NCI-H748 treated with DMSO at 0.1 percent for 48 hours (cell line): ENCODE data around the gene CYBA.

Experiments
- DNase-seq: peaks from one replicate; lab custom pipeline; 2025; lab: John Stamatoyannopoulos, UW

The CYBA gene

DNA sequence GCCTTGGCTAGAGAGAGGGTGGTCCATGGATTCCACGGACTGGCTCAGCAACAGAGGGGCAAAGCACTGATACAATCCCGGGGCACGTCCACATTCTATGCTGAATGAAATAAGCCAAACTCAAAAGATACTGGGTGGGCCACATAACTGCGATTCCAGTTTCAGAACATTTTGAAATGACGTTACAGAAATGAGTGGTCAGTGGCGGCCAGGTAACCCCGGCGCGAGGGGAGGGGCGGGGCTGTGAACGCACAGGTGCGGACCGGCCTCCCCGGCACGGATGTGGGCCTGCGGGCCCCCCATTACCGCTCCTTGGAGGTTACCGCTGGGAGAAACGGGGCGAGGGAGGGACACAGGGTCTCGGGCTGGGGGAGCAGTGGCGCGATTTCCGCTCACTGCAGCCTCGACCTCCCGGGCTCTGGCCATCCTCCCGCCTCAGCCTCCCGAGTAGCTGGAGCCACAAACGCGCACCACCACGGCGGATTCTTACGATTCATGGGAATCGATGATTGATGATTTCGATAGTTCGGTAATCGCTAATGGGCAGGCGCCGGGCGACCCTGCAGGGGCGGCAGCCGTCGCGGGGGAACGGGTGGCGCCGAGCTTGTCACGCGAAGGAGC, 11.5 kb upstream of the CYBA start:
- no peak for DNase-seq

DNA sequence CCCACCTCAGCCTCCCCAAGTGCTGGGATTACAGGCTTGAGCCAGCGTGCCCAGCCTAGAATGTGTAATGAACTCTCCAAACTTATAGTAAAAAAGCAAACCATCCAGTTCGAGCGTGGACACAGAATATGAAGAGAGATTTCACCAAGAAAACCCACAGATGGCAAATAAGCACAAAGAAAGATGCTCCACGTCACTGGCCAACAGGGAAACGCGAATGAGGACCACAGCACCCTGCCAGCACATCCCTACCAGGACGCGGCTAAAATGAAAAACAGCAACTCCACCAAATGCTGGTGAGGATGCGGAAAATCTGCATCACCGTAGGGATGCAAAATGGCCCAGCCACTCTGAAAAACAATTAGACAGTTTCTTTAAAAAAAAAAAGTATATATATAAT, 10.6 kb upstream of the CYBA start:
- no peak for DNase-seq

DNA sequence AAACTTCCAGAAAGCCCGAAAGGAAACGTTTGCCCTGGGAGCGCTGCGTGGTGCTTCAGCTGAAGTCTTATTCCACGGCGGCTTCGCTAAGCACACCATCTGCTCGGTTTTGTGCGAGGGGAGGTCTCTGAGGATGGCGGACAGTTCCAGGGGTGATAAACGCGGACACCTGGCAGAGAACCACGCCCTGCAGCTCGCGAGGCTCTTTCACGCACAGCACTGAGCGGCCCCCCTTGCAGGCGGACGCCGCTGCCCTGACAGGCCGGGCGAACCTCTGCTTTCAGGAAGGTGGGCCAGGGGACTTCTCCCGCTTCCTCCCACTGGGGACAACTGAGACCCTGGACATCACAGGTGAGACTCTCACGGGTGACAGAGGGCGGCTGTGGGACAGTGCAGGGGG, 8.3 kb upstream of the CYBA start:
- DNase-seq, result no peak

GRCh38 chr16:88658714-88659113, 7.9 kb upstream of the CYBA start:
- no peak for DNase-seq

DNA sequence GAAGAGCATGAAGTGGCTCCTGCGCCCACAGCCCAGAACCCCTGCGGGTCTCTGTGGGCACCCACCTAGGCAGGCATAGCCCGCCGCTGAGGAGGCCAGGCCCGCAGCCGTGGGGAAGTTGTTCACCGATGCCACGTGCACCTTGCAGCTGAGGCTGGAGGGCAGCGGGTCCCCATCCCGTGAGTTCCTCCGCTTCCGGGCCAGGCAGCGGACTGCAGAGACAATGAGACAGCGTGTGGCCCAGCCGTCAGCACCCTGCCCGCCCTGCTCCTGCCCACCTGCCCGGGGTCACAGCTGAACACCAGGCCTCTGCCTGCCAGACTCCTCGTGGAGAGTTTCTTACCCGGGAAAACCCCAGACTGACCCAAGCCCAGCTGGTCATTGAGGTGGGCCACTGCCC, 6.5 kb upstream of the CYBA start:
- no peak for DNase-seq

DNA sequence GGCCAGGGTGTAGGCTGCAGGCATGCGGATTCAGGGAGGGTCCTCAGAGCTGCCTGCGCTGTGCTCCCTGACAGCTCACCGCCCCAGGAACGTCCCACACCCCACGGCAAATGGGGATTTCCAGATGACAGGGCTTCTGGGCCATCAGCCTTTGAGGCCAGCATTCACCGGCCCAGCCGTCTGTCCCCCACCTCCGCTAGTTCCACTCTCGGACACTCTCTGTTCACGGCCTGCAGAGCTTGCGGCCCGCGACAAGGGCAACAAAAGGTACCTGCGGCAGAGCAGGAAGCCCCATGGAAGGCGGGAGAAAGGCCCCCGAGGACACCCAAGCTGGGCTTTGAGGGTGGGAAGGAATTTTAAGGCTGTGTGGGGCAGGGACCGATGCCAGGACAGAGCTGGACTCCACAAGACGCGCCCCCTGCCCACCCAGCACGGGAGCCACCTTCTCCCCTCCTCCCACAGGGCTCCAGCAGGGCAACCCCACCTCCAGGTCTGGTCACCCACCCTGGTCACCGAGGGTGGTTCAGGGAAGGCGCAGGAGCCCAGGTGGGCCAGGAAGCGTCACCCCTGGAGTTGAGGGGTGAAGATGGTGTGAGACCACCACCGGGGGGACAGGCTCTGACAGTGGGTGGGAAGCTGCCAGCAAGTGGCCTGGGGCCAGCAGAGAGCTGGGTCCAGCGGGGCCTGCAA, 5.6 kb upstream of the CYBA start:
- no peak for DNase-seq

DNA sequence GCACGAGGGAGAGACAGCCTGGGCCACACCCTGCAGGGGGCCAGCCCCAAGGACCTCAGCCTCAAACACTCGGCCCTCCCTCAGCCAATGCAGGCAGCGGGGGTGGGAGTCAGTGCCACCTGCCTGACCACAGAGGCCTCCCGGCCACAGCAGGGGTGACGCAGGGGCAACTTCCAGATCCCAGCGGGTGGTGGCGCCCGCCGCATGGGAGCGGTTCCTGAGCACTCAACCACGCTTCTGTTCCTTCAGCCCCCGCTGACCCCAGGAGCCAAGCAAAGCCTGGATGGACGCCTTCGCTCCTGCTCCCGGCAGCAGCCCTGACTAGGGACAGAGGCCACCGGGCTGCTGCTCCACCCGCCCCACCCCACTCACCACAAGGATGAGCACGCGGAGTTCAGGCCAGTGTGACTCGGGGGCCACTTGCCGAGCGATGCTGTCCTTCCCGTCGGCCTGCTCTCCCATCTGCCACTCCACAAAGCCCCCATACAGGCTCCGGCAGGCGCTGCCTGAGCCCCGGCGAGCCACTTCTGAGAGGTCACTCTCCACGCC, 5.0 kb upstream of the CYBA start:
- no peak for DNase-seq

- no peak for DNase-seq
Measured at GRCh38 chr16:88655053-88655732, 4.3 kb upstream of the CYBA start.

DNA sequence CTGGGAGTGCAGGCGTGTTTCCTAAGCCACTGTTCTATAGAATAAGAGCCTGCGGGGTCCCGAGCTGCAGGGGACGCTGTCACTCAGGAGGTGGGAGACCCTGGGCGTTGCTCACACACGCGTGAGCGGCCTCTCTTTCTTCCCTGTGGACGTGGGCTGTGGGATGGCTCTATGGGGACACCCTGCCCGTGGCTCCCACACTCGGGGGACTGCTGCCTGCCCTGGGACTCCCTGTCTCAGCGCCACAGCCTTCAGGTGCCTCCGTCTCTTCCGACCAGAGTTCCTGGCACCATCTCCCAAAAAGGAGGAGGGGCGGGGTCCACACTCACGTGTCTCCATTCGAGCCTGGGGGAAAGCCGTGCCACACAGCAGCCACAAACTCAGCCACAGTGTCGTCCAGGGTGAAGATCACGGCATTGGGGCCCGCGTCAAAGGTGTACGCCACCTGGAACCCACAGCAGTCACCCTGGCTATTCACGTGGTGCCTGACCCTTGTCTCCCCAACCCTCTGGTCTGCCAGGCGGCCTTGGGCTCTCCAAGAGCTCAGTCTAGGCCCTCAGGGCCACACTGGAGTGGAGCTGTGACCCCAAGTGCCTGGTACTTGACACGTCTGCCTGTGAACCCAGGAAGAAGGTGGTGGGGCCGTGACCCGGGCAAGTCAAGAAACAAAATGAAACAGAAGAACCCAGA, 3.7 kb upstream of the CYBA start:
- DNase-seq, result no peak

DNA sequence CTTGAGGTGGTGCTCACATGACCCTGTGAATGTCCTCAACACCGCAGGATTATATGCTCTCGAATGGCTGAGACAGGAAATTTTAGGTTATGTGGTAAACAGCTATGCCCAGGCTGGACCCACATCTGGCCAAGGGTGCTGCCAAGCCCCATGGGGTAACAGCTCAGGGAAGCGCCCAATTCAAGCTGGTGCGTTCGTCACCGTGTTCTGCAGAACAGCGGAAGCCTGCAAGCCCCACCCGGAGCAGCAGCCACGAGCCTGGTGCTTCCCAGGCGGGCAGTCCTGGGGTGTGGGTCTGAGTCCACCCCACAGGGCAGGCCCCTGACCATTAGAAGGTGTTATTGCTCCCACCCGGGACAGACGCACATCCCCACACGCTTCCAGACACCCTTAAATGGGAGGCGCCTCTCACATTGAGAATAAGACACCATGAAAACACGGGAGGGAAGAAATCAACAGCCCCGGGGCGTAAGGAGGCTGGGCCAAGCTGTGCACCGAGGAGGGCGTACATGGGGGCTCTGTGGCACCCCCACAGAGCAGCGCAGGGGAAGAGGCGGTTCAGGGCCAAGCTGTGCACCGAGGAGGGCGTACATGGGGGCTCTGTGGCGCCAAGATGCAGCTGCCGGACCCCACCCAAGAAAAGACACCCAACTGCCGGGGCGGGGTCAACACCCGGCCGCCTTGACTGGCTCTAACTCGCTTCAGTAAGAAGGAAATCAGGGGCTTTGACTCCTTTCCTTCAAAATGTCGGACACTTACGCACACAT, 2.9 kb upstream of the CYBA start:
- no peak for DNase-seq

DNA sequence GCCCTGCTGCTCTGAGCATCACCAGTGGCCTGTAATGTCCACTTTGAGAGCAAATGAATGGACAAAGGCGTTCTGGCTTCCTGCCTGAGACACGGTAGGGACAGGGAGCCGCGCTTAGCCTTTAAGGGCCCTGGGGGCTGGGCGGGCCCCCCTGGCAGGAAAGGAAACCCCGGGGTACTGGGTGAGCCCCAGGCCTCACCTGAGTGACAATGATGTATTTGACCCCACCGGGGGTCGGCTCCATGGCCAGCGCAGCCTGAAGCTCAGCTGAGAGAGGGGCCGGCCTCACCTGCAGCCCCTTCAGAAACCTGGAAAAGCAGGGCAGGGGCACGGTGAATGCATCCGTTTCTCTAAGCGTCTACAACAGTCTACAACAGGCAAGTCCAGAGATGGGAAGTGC, 2.2 kb upstream of the CYBA start:
- DNase-seq, result no peak

GRCh38 chr16:88652762-88653063, 1.9 kb upstream of the CYBA start:
- DNase-seq, result no peak

DNA sequence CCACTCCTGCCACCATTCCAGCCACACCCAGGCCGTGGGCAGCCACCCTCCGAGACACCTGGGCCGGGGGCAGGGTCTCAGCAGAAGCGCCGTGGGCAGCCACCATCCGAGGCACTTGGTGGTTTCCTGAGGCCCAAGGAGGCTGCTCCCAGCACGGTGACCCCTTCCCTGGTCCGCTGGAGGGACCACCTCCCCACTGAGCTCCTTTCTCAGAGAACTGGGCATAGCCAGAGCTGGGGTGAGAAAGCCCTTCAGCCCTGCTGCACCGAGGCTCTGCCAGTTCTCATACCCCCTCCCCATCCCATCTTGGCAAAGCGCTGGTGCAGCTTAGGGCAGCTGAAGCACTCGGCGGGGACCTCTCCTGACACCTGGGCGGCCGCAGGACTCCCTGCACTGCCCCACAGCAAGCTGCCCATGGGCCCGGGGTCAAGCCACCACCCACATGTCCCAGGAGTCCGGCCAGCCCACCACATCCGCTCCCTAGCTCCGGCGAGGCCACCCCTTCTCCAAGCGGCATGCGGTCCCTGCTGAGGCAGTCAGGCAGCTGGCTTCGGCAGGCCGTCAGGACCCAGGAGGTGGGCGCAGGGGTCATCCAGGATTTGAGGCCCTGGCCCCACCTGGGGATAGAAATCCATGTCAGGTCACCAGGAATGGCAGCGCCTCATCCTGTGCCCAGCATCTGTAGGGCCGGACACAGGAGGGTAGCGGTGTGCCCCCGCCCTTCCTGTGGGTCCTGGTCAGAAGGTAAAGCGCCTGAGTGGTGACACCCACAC, 1.3 kb upstream of the CYBA start:
- DNase-seq, result no peak

DNA sequence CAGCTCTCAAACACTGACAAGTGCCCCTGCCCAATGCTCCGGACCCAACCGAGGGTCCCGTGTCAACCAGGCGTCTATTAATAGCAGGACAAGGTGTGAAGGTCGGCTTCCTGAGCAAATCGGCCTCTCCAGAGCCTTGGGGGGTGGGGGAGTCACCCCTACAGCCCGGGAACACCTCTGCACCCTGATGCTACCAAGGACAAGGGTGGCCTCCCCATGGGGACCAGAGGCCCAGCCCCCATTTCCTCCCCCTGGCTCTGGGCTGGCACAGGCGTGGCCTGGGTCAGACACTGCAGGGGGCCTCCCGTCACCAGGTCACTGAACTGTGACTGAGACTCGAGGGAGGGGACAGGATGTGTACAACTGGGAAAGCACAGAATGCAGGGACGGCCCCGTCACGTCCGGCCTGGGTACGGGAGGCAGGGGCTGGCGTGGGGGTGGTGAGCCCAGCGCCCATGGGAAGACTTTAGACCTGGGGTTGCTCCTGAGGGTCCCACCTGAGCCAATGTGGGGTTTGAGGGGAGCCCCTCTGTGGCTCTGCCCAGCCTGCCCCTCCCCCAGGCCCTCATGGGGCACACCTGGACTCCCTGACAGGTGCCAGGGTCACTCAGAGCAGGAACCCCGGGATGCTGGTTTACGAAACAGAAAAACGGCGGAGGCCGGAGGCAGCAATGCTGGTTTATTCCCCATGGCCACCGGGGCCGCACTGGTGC, 579 bp upstream of the CYBA start:
- no peak for DNase-seq

DNA sequence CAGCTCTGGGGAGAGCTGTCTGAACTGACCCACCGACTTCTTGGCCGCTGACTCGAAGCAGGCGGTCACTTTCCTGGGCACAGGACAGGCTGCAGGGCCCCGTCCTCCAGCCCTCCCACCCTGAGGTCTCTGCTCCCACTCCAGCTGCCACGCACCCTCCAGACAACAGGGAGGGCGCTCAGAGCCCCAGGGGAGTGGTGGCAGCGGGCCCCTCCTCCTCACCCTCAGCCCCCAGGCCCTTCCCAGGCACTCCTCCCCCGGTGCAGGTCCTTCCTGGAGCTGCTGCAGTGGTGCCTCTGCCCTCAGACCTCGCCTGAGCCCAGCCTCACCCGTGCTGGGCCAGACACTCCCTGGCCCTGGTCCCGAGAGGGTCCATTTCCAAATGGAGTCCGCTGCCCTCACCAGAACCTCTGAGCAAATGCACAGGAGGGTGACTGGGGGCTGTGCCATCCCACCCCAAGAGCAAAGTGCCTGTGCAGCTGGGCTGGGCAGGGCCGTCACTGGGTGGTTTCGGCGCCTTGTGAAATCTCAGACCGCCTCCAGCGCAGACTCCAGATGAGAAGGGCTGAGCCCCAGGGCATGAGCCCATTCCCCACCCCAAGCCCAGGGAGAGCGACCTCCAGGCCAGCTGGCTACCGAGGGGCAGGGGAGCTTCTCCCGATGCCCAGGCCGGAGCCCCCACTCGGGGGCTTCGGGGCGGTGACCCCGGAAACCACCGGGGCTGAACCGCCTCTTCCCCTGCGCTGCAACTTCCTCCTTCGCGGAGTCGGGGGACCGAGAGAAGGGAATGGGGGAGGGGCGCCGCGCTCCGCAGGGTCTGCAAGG, 717 bp downstream of the CYBA start:
- DNase-seq, result no peak

- no peak for DNase-seq
Measured at GRCh38 chr16:88649195-88649923, 1.5 kb downstream of the CYBA start.

- DNase-seq, result no peak
Measured at GRCh38 chr16:88647178-88648070, 3.4 kb downstream of the CYBA start.
